ENCODE data around the gene NGEF. TPM values are rescaled to one million over a fixed set of nuclear protein-coding genes. Genes with fewer than 3 reads are reported as not detected.

NGEF gene
- total and polyA plus RNA-seq, 10 of the 15 experiments (the other 5 are each of a cell fraction or from before 2014, with no cell fraction given): 0.12 TPM; not detected in 9

DNA sequence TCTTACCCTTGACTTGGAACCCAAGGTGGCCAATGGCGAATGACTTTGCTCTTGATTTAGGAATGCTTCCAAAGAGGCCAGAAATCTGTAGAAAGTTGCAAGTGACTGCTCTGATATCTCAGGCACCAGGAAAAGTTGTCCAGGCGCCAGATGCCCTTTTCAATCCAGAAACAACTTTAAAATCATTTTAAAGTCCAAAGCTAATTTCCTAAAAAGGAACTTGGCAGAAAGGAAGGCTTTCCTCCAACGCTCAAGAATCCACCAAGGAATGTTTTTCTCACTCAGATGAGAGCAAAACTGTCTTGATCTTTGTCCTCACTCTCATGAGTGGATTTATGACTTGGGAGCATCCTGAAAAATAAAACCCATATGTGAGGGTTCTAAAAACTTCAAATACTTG is 5.3 kb downstream of the NGEF start:
- RAD21 ChIA-PET (ENCODE audit: unreplicated experiment): no interaction called here
- POLR2A ChIA-PET: no interaction called here
- ATAC-seq: no peak
- H3K4me2 ChIP-seq (ENCODE audit: control insufficient read depth, insufficient read depth): no peak overlapping the region
- no peaks in the 10 kb centered on the region for H3K9me3 ChIP-seq (replicated peaks; ENCODE audit: control insufficient read depth, insufficient read depth, low read length)
- WGBS (ENCODE audit: insufficient coverage, insufficient replicate concordance, low lambda C conversion rate, missing lambda C conversion rate): 1% methylated on average over 3 of the region's 3 CpGs
- SMC1A ChIA-PET (ENCODE audit: uncharacterized antibody, unreplicated experiment): interaction anchor here (1.2 kb wide), 1 partner anchor 86 kb away, joined by 3 read pairs; no protein-coding TSS in a partner anchor
- peaks cover 0 to 3% of the 10 kb centered on the region in 2 experiments; a peak in 1 of 4 replicates for H3K27me3 ChIP-seq (replicated peaks in 1 of 2; ENCODE audit: control insufficient read depth in 2 of 2, insufficient read depth in 2 of 2, low read length in 1 of 2)
- CTCF ChIA-PET: no interaction called here
- no peak for TF ChIP-seq EED (IDR thresholded peaks at IDR 0.05; ENCODE audit: low read depth)
- no peak for TF ChIP-seq RB1 (IDR thresholded peaks at IDR 0.05; ENCODE audit: borderline replicate concordance)
- no peak for TF ChIP-seq CBX5 (IDR thresholded peaks at IDR 0.05; ENCODE audit: low read depth)
- TF ChIP-seq RELA (IDR thresholded peaks at IDR 0.05; ENCODE audit: borderline replicate concordance, partially characterized antibody): no peak
- TF ChIP-seq ASH2L (IDR thresholded peaks at IDR 0.05; ENCODE audit: borderline replicate concordance, low read depth): no peak
- no peak for TF ChIP-seq SMAD1 (IDR thresholded peaks at IDR 0.05; ENCODE audit: low read depth, partially characterized antibody)
- no peak for TF ChIP-seq CREM (IDR thresholded peaks at IDR 0.05; ENCODE audit: low read depth)
- TF ChIP-seq, protein P1, sequence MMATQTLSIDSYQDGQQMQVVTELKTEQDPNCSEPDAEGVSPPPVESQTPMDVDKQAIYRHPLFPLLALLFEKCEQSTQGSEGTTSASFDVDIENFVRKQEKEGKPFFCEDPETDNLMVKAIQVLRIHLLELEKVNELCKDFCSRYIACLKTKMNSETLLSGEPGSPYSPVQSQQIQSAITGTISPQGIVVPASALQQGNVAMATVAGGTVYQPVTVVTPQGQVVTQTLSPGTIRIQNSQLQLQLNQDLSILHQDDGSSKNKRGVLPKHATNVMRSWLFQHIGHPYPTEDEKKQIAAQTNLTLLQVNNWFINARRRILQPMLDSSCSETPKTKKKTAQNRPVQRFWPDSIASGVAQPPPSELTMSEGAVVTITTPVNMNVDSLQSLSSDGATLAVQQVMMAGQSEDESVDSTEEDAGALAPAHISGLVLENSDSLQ (IDR thresholded peaks at IDR 0.05): no peak
- TF ChIP-seq, protein P2, sequence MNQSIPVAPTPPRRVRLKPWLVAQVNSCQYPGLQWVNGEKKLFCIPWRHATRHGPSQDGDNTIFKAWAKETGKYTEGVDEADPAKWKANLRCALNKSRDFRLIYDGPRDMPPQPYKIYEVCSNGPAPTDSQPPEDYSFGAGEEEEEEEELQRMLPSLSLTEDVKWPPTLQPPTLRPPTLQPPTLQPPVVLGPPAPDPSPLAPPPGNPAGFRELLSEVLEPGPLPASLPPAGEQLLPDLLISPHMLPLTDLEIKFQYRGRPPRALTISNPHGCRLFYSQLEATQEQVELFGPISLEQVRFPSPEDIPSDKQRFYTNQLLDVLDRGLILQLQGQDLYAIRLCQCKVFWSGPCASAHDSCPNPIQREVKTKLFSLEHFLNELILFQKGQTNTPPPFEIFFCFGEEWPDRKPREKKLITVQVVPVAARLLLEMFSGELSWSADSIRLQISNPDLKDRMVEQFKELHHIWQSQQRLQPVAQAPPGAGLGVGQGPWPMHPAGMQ (IDR thresholded peaks at IDR 0.05; ENCODE audit: borderline replicate concordance): no peak
- TF ChIP-seq RELB (IDR thresholded peaks at IDR 0.05; ENCODE audit: low read depth): no peak
- TF ChIP-seq YBX1 (IDR thresholded peaks at IDR 0.05): no peak
- no peak for TF ChIP-seq STAT3 (IDR thresholded peaks at IDR 0.05; ENCODE audit: low read depth, low read length)
- no peak for TF ChIP-seq CEBPZ (IDR thresholded peaks at IDR 0.05; ENCODE audit: low read depth, low read length)
- TF ChIP-seq HDAC6 (IDR thresholded peaks at IDR 0.05; ENCODE audit: unreplicated experiment): no peak
- no peak for TF ChIP-seq BRCA1 (IDR thresholded peaks at IDR 0.05; ENCODE audit: low read depth, low read length)
- TF ChIP-seq MXI1 (IDR thresholded peaks at IDR 0.05; ENCODE audit: low read depth, low read length): no peak
- no peak for TF ChIP-seq JUNB (IDR thresholded peaks at IDR 0.05)
- H3K9ac ChIP-seq (ENCODE audit: control insufficient read depth, insufficient read depth, low read length): no peak overlapping the region
- FAIRE-seq: no peak
- H2AFZ ChIP-seq (ENCODE audit: control insufficient read depth, low read depth, low read length): no peak overlapping the region
- no peak overlapping the region for H3K4me3 ChIP-seq
- no TSS peak for BruUV-seq (replicated peaks)
- no peaks in the 10 kb centered on the region for H3K36me3 ChIP-seq (ENCODE audit: control insufficient read depth in 2 of 2, insufficient read depth in 2 of 2, low read length in 1 of 2)
- intact Hi-C loops (cut with micrococcal nuclease; ENCODE audit: unreplicated experiment): no loop called here
- no peaks in the 10 kb centered on the region; the same call in 1 of the 2 replicates for H3K4me1 ChIP-seq (ENCODE audit: control insufficient read depth, insufficient read depth, low read length)
- no peaks in the 10 kb centered on the region for H3K79me2 ChIP-seq (ENCODE audit: control insufficient read depth, insufficient read depth, low read length)
- in situ Hi-C loops (cut with MboI): no loop called here
- no peak overlapping the region for H3K27ac ChIP-seq (ENCODE audit: control insufficient read depth, insufficient read depth)
- no peaks in the 10 kb centered on the region for H4K20me1 ChIP-seq (ENCODE audit: control insufficient read depth, insufficient read depth)
- DNase-seq (ENCODE audit: low read depth, low spot score): no peak
